ENCODE data around the gene ATRIP.
"Not testable (repeated sequence)": the region's sequence is repeated elsewhere in the genome, so short reads cannot be mapped to it uniquely, and the experiment has no call there.

The ATRIP gene

GRCh38 chr3:48439820-48440589, 6.5 kb upstream of the ATRIP start, which contains the start of the genes CCDC51 and TMA7:
TSS of gene CCDC51 (minus strand) at chr3:48440119. CDS start at chr3:48435128, 4,991 bp downstream.
TSS of gene TMA7 (plus strand) at chr3:48440257. CDS start at chr3:48440297, 40 bp downstream.
- peak; percentile 94 for DNase-seq

- DNase-seq = no peak
These were observed 6.0 kb upstream of the ATRIP start for GRCh38 chr3:48440590-48440958.

GRCh38 chr3:48441940-48442339, 4.6 kb upstream of the ATRIP start:
- DNase-seq = no peak

- DNase-seq = no peak
These were observed 1.2 kb upstream of the ATRIP start for GRCh38 chr3:48445277-48445882.

- no peak for DNase-seq
These were observed 503 bp upstream of the ATRIP start for GRCh38 chr3:48446043-48446424.

GRCh38 chr3:48451270-48451669, 4.7 kb downstream of the ATRIP start:
- DNase-seq = no peak

GRCh38 chr3:48456456-48456855, 9.9 kb downstream of the ATRIP start:
- DNase-seq = no peak

GRCh38 chr3:48459331-48459730, 12.8 kb downstream of the ATRIP start:
- no peak for DNase-seq

GRCh38 chr3:48459773-48460516, 13.4 kb downstream of the ATRIP start:
- no peak for DNase-seq

GRCh38 chr3:48460517-48460902, 14.0 kb downstream of the ATRIP start:
- DNase-seq = no peak

GRCh38 chr3:48461767-48462166, 15.2 kb downstream of the ATRIP start:
- not testable (repeated sequence) for DNase-seq

GRCh38 chr3:48463703-48464102, 17.2 kb downstream of the ATRIP start:
- no peak for DNase-seq

GRCh38 chr3:48464713-48465221, 18.2 kb downstream of the ATRIP start:
- no peak for DNase-seq

GRCh38 chr3:48465237-48465530, 18.6 kb downstream of the ATRIP start:
- DNase-seq = no peak

- DNase-seq = peak; percentile 98
These were observed 19.2 kb downstream of the ATRIP start for GRCh38 chr3:48465531-48466378.

GRCh38 chr3:48466386-48467109, 20.0 kb downstream of the ATRIP start:
- no peak for DNase-seq

- no peak for DNase-seq
These were observed 20.5 kb downstream of the ATRIP start for GRCh38 chr3:48467110-48467454.

GRCh38 chr3:48467473-48468267, 21.1 kb downstream of the ATRIP start:
- DNase-seq = no peak

GRCh38 chr3:48468329-48468731, 21.8 kb downstream of the ATRIP start:
- no peak for DNase-seq

GRCh38 chr3:48469046-48469915, 22.7 kb downstream of the ATRIP start:
- no peak for DNase-seq
